C4-2B (cell line): ENCODE results near the gene NOP9.

Source experiments
- ZFX ChIP-seq: fragments of 450-650 bp; IDR thresholded peaks from 2 replicates; pipeline ENCODE4 v1.6.1; 2017
- TF ChIP-seq, protein P1 (sequence below): fragments of 450-650 bp; conservative IDR thresholded peaks from 2 replicates; pipeline ENCODE4 v1.5.1; 2017; ENCODE audit warnings: mild to moderate bottlenecking

DNA sequence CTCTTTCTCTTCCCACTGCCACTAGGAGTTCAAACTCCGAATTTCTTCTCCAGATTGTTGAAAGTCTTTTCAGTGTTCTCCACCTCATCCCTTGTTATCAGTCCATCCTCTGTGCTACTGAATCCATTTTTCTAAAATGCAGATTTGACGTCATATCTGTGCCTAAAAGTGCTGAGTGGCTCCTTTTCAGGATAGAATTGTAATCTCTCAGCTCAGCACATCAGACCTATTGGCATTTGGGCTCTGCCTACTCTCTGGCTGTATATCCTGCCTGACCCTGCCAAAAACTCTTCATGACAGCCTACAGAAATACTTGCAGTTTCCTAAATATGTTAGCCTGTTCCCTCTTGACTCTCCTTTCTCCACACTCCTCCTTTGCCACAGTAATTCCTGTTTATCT, 27.2 kb upstream of the NOP9 start:
- TF ChIP-seq, protein P1, sequence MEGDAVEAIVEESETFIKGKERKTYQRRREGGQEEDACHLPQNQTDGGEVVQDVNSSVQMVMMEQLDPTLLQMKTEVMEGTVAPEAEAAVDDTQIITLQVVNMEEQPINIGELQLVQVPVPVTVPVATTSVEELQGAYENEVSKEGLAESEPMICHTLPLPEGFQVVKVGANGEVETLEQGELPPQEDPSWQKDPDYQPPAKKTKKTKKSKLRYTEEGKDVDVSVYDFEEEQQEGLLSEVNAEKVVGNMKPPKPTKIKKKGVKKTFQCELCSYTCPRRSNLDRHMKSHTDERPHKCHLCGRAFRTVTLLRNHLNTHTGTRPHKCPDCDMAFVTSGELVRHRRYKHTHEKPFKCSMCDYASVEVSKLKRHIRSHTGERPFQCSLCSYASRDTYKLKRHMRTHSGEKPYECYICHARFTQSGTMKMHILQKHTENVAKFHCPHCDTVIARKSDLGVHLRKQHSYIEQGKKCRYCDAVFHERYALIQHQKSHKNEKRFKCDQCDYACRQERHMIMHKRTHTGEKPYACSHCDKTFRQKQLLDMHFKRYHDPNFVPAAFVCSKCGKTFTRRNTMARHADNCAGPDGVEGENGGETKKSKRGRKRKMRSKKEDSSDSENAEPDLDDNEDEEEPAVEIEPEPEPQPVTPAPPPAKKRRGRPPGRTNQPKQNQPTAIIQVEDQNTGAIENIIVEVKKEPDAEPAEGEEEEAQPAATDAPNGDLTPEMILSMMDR, result no peak
- TF ChIP-seq ZFX, result no peak
